HG03558 (cell line): Measurements from ENCODE around the gene SORCS2.
"Not testable (repeated sequence)": the region's sequence is repeated elsewhere in the genome, so short reads cannot be mapped to it uniquely, and the experiment has no call there.

Experiments used
- ATAC-seq: cut with Tn5 transposase; IDR thresholded peaks from one replicate; pipeline ENCODE4 v1.9.1; 2021; ENCODE audit warnings: moderate number of reproducible peaks; ENCODE audit not compliant: unreplicated experiment; ENCODE audit errors: extremely low read depth

The SORCS2 gene

DNA sequence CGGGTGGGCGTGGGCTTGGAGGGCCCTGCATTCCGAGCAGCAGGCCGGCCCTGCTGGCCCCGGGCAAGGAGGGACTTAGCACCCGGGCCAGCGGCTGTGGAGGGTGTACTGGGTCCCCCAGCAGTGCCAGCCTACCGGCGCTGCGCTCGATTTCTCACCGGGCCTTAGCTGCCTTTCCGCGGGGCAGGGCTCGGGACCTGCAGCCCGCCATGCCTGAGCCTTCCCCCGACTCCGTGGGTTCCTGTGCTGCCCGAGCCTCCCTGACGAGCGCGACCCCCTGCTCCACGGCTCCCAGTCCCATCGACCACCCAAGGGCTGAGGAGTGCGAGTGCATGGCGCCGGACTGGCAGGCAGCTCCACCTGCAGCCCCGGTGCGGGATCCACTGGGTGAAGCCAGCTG is 22.8 kb downstream of the SORCS2 start:
- not testable (repeated sequence) for ATAC-seq

DNA sequence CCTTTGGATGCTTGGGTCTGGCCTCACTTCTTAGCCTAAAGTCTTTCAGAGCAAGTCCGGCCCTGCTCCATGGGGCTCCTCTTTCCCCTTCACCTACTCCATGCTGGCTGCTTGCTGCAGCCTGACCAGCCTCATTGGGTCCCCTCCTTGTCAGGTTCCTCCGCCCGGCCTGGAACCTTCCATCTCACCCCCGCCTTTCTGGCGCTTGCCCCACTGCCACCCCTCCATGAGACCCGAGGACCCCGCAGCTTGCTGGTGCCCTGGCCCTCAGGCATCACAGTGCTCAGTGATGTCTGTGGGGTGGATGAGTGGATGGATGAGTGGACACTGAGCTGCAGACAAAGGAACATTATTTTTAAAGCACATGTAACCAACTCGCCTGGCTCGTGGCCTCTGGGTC is 24.7 kb downstream of the SORCS2 start:
- no peak for ATAC-seq

DNA sequence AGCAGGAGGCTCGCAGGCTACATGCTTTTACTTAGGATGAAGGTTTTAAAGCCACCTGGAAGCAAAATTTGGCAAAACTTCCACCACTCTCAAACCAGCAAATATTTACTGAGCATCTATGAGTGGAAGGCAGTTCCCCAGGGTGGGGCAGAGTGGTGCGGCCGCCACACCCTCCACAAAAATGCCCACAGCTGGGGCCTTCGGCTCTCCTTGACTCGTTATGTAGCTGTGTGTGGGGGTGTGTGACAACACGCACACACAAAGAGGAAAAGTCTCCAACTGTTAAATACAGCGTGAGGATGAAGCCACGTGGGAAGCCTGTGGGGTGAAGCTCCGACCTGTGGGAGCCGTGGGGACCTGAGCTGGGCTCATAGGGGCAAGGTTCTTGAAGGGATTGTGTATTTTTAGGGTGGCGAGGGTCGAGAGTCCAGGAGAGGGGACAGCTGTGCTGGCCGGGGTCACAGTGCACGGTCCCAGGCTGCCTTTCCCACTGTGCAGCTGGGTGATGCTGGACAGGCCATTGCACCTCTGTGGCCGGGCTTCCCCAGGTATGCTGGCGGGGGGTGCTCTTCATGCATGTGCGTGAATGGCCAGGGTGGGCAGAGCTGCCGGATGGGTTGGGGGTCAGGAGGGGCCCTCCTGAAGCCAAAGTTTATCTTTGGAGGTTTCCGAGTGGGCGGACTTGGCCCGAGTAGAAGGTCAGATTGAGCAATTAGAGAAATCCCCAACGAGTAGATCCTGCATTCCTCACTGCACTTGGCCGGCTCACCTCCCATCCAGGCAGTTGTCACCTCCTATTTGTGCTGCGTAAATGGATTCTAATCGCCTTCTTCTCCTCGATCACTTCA is 25.4 kb downstream of the SORCS2 start:
- no peak for ATAC-seq

DNA sequence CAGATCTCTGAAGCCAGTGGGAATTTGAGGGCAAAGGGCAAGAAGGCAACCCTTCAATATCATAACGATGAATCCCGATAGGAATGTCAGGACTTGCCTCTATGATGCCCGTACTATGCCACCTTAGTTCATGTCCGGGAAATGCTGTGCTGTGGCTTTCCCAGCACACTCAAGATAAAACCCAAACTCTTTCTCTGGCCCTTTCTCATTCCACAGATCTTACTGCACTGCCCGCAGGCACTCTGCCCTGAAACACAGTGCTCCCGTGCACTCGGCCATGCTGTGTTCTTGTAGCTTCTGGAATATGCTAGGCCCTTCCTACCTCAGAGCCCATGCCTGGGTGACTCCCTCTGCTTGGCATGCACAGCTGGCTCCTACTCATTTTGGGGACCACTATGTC is 26.3 kb downstream of the SORCS2 start:
- no peak for ATAC-seq

DNA sequence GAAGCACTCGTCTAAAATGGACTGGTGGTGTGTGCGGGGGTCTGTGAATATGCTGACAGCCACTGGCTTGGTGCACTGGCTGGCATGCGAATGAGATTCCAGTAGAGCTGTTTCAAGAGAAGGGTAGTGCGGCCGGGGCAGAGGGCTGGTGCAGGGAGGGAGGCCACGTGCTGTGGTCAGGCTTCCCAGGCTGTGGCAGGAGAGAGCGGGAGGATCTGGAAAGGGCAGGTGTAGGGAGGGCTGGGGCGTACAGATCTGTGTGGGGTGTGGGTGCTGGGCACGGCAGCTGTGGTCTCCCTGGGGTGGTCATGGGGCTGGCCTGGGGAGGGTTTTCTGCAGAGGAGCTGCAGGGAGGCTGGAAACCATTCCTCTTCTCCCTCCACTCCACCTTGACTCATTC is 30.2 kb downstream of the SORCS2 start:
- no peak for ATAC-seq

DNA sequence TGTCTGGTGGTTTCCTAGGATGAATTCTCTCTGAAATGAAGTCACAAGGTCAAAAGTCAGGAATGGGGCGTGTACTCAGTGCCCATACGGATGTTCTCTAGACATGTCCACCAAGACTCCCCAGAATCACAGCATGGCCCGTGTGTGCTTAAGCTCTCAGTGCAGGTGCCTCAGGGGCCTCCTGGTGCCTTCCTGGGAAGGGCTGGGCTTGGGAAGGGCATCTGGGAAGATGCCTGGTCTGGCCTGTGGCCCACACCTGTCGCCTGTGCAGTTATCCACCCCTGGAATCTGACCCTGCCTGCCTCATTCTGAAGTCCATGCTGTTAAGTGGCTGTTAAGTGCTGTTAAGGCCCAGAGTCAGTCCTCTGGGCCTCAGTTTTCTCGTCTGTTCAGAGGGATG is 31.2 kb downstream of the SORCS2 start:
- ATAC-seq = no peak

DNA sequence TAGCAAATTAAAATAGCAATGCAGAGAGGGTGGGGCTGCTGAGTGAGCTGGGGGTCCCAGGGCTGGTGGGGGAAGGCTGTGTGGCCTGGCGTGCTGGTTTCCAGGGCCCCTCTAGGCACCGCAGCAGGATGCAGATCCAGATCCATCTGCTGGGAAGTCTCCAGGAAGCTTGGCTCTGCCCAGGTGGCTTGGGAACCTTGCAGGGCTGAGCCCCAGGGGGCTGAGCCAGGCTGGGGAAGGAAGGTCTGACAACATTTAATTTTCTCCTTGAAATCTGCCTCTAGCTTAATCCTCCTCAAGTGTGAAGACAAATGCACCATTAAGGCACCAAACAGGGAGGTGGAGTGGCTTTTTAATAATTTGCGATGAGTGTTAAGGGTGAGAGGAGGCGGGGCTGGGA is 31.7 kb downstream of the SORCS2 start:
- no peak for ATAC-seq

DNA sequence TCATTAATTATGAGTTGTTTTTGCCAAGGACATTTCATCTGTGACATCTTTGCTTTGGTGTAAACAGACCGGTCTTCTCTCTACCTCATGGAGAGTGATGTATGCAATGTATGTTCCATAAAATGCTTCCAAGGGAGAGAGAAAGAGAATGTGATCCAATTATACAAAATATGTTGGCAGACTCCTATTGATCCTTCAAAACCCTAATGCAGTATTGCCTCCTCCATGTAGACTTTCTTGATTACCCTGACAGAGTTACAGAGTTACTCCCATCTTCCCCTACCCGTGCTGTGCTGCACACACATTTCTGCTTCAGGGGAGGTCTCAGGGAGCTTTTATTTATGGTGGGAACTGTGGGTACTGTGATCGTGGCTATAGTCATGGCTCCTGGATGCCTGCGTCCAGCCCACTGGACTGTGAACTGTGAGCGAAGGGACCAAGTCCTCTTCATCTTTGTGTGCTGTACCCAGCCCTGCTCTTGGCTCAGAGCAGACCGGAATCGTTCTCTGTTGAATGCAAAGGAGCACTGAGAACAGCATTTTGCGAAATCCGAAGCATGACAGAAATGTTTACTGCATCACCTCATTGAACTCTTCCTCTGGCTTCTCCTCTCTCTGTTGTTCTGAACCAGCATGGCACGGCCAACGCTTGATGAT is 32.7 kb downstream of the SORCS2 start:
- no peak for ATAC-seq

DNA sequence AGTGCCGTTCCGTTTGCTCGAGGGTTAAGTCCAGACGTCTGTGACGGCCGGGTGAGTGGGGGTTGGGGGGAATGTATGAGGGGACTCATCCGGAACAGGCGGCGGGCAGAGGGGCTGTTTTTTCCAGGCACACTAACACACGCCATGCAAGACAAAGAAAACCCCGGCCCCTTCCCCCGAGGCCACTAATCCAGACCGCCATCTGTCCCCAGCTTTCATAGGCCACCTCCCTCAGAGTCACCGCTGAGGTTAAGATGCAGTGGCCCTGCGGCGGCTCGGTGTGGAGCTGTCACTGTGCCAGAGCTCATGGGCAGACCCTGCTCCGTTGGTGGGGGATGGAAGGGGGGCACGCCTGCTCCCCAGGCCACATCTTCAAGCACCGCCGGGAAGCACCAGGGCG is 34.1 kb downstream of the SORCS2 start:
- no peak for ATAC-seq

DNA sequence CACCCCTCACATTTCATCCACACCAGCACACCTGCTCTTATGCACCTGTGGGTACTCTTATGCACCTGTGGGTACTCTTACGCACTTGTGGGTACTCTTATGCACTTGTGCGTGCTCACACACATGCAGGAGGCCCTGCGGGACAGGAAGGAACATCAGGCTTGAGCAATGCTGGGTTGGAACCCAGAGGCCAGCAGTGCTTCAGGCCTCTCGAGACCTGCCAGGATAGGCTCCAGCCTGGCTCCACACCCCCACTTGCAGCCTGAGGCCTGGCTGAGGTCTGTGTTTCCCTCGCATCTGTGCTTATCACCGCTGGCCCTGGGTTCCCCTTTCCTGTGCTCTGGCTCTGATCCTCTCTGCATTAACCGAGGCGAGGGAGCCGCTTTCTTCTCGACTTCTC is 34.7 kb downstream of the SORCS2 start:
- ATAC-seq = no peak

DNA sequence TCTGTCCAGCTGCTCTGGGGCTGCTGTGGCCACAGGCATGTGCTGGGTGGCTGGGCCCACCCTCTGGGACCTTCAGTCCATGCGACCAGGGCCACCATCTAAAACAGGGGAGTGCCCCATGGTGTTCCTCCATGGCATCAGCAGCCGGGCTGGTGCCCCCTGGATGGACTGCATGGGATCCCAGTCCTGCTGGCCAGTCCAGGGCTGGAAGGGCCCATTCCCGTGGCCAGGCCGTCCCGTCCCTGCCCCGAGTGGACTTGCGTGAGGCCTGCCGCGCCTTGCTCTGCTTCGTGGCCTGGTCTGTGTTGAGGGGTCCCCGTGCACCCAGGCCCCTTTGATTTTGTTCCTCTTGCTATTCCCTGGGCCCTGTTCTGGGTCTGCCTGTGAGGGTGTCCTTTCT is 36.4 kb downstream of the SORCS2 start:
- no peak for ATAC-seq

DNA sequence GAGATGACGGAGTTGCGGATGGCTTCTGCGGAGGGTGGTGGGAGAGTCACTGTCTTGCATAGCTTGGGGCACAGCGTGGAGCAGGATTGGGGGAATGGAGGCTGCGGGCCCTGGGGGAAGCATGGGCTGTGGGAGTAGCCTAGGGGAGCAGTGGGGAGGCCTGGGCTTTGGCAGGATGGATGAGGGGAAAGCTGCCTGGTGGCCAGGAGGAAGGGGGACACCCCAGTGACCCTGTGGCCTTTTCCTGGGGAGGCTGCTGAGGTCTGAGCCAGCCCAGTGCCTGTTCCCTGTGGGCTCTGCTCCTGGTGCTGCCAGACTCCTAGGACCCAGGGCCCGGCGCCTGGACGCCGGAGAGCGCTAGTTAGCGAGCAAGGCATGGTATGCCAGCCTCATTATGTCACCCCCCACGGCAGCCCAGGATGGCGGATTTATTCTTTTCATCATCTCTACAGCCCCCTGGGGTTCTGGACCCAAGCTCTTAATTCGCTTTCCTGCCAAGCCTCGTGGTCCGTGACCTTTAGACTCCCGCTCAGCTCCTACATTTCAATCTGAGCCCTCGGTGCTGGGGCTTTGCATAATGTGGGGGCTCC is 39.8 kb downstream of the SORCS2 start:
- ATAC-seq = no peak

DNA sequence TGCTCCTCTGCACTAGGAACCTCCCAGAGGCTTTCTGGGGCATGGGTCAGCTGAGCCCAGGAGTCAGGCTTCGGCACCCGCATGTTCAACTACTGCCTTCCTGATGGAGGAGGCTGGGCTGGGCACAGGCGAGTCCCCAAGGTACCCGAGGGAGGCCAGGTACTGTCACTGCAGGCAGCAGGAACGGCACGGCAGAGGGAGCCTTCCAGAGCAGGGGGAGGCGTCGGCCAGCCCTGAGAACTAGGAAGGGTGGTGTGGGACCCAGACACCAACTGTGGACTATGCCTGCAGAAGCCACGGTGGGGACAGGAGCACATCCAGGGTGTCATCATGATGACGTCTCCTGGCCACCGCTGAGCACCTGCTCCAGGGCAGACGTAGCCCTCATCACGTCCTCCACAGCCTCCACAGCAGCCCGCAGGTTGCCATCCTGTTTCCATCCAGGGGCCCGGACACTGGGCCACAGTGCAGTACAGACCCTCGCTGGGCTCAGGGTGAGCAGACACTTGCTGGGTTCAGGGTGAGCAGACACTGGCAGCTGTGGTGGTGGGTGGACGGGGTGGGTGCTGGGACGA is 40.8 kb downstream of the SORCS2 start:
- no peak for ATAC-seq

DNA sequence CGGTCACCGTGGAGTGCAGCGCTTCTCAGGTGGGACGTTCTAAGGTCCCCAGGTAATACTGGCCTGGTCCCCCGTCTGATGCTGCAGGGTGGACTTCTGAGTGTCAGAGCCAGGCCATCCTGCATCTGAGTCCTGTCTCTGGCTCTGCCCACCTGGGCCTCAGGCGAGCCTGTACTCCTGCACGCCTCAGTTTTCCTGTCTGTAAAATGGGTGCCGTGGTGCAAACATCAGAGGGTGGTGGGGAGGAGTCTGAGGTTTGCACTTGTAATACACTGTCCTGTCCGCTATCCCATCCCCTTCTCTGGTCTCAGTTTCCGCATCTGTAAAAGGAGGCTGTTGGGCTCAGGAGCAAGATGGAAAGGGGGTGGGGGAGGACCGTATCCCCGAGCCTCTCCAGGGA is 41.3 kb downstream of the SORCS2 start:
- no peak for ATAC-seq

DNA sequence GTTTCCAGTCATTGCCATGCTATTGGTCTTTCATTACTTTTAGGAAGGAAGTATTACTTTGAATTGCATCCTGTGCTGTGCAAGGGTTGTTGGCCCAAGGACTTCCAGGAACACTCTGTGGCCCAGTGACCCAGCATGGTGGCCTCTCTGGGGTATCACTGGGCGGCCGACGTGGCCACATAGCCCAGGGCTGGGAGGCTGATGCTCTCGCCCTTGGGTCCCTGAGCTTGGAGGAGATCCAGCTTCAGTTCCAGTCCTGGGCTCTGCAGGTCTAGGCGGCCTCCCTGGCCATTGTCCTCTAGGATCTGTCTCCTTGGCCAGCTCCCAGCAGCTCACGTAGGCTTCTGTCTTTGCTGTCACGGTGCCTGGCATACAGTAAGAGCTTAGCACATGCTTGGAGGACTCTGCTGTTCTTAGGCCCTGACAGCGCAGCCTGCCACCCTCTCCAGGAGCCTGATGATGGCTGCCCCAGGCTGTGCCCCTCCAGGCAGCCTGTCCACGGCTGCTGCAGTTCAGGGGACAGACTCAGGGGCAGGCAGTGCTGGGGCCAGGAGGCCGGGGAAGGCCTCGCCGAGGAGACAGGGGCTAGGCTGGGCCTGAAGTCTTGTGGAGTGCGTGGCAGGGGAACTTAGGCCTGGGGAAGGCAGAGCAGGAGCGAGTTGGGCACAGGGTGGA is 42.2 kb downstream of the SORCS2 start:
- no peak for ATAC-seq

DNA sequence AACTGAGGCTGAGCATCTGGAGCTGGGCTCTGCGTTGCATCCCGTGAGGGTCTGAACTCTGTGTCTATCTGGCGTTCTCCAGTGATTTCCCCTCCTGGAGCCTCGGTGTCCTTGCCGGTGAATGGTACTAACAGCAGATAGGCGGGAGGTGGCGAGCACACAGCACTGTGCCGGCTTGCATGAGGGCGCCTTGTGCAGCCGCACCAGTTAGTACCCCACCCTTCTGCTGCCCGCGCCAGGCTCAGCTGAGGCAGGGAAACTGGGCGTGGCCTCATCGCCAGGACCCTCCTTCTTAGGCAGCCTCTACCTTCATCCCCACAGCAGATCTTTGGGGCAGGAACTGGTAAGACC is 42.7 kb downstream of the SORCS2 start:
- ATAC-seq = no peak

DNA sequence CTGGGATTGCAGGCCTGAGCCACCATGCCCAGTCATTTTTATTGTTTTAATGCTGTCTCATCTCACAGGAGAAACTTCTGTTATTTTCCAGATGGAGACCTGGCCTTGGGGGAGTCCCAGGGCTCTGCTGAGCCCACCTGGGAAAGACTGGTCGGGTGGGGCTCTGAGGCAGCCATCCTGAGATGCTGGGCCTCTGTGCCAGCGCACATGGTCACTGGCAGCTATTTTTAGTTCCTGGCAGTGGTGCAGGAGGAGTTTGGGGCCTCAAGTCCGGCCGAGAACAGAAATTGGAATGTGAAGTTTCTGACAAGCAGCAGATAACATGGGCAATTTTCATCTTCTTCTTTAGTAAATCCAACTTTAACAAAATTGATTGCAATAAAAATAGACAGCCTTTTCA is 44.5 kb downstream of the SORCS2 start:
- no peak for ATAC-seq

DNA sequence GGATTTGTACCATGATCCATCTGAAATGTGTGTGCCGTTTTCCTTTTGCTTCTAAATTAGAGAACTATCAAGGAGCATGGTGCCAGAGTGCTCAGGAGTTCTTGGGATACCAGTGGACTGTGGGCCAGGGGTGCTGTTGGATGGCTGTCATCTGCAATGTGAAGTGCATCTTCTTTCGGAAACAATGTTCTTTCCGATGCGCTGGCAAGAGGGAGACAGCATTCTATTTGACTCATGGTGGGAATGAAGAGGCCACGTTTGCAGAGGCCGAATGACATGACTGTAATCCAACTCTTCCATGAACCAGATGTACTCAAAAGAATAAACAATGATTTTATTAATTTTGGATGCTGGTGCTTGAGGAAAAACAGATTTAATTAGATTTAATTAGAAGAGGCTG is 45.5 kb downstream of the SORCS2 start:
- no peak for ATAC-seq

DNA sequence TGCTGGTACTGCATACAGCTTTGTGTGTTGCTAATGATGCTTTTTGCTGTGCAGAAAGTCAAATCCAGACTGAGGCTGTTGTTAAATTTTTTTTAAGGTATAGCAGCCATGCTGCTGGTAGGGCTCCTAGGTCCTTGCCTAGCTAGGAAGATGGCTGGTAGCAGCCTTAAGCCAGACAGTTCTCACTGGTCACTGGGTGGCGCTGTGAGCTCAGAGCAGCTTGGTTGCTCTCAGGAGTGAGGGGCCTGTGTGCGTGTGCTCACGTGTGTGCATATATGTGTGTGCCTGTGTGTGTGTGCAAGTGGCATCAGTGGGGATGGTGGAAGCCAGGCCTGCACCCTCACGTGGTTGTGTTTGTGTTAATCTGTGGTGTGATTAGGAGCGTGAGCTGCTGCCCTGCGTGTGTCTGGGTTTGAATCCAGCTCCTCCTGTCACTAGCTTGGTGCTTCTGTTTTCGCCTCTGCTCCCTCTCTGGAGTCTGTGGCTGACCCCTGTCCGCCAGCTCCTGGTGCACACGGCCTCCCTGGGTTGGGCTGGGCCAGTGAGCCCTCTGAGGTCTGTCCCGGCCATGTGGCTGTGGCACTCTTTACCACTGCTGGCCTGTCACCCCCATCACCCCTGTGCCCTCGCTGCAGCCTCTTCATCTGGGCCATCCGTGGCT is 46.1 kb downstream of the SORCS2 start:
- no peak for ATAC-seq

DNA sequence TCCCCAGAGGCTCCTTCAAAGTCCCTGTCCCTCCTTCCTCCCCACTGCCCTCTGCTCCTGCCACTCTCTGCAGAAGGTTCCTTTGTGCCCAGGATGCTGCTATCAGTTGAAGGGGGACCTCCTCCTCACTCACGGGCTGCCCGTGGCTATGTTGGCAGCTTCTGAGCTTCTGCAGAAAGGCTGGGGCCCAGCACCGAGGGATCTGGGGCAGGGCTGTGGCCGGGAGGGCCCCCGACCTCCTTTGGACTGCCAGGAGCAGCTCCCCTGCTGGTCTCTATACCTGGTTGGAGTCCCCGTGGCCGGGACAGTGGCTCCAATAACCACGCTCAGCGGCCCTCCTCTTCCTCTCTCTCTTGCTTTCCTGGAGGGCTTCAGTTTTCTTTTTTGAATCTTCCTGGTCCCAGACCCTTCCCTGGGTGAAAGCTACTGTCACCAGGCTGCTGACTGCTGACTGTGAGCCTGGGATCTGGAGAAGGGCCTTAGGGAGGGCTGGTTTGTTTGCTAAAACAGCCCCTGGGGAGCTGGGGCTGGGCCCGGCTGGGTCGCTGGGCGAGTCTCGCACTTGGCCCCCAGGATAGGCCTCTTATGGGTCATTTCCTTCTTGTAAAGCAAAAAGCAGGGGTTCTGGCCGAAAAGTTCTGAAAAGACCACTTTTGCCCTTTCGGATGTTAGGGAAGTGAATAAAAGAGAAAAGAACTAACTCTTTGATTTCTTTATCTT is 46.9 kb downstream of the SORCS2 start:
- no peak for ATAC-seq
